Measurements from ENCODE around the gene MYH6. TPM values are rescaled to one million over a fixed set of nuclear protein-coding genes. Genes with fewer than 3 reads are reported as not detected.
A peak's percentile ranks its signal among the peaks of the same experiment; 100 is the strongest.
"Not testable (repeated sequence)": the region's sequence is repeated elsewhere in the genome, so short reads cannot be mapped to it uniquely, and the experiment has no call there.

MYH6 gene
- 4,258 TPM for total RNA-seq
- long read RNA-seq, full-length matches to known transcripts = 1,959 of 8,416 reads
- long read RNA-seq, partial matches to known transcripts = 6,080 of 8,416 reads
- long read RNA-seq, other reads (novel, unspliced or antisense) = 377 of 8,416 reads

GRCh38 chr14:23407516-23408306, at the start of gene MYH6:
Gene MYH6 (minus strand): TSS chr14:23408273. CDS start chr14:23407223, 1,050 bp downstream.
- ATAC-seq = no peak
- intact Hi-C loops (cut with micrococcal nuclease) = no loop called here
- DNase-seq = no peak

- ATAC-seq = peak; percentile 84
- intact Hi-C loops (cut with micrococcal nuclease) = loop anchor here (10.0 kb wide), 1 partner anchor 132 kb away; the partner anchor contains the start of gene PABPN1
- not testable (repeated sequence) for DNase-seq
These were observed 49.0 kb upstream of the MYH6 start for GRCh38 chr14:23456883-23457586.

GRCh38 chr14:23454445-23454856, 46.4 kb upstream of the MYH6 start:
- DNase-seq (no peak), ATAC-seq (no peak)
- intact Hi-C loops (cut with micrococcal nuclease) = loop anchor here (10.0 kb wide), 1 partner anchor 130 kb away; the partner anchor contains the start of gene PABPN1

GRCh38 chr14:23452237-23452636, 44.2 kb upstream of the MYH6 start:
- ATAC-seq (no peak), DNase-seq (no peak)
- intact Hi-C loops (cut with micrococcal nuclease) = loop anchor here (10.0 kb wide), 1 partner anchor 127 kb away; the partner anchor contains the start of gene PABPN1

- no peak for DNase-seq
- intact Hi-C loops (cut with micrococcal nuclease) = loop anchor here (10.0 kb wide), 1 partner anchor 126 kb away; the partner anchor contains the start of gene PABPN1
- no peak for ATAC-seq
These were observed 42.3 kb upstream of the MYH6 start for GRCh38 chr14:23450379-23450778.

- ATAC-seq (peak; percentile 26), DNase-seq (no peak)
- intact Hi-C loops (cut with micrococcal nuclease) = no loop called here
These were observed 41.2 kb upstream of the MYH6 start for GRCh38 chr14:23449314-23449713.

GRCh38 chr14:23447361-23448350, 39.6 kb upstream of the MYH6 start:
- intact Hi-C loops (cut with micrococcal nuclease) = no loop called here

GRCh38 chr14:23446291-23446851, 38.3 kb upstream of the MYH6 start:
- no peak for DNase-seq
- ATAC-seq = peak; percentile 23
- intact Hi-C loops (cut with micrococcal nuclease) = no loop called here

More at GRCh38 chr14:23447361-23448350, 39.6 kb upstream of the MYH6 start:
- ATAC-seq (no peak), DNase-seq (no peak)

- no peak for DNase-seq
- intact Hi-C loops (cut with micrococcal nuclease) = no loop called here
- ATAC-seq = peak; percentile 7
These were observed 37.7 kb upstream of the MYH6 start for GRCh38 chr14:23445773-23446172.

GRCh38 chr14:23444314-23444713, 36.2 kb upstream of the MYH6 start:
- intact Hi-C loops (cut with micrococcal nuclease) = no loop called here
- DNase-seq = no peak
- ATAC-seq = peak; percentile 39

GRCh38 chr14:23443881-23444280, 35.8 kb upstream of the MYH6 start:
- ATAC-seq (peak; percentile 10), DNase-seq (no peak)
- intact Hi-C loops (cut with micrococcal nuclease) = no loop called here

GRCh38 chr14:23443411-23443812, 35.3 kb upstream of the MYH6 start:
- intact Hi-C loops (cut with micrococcal nuclease) = no loop called here
- peak; percentile 67 for DNase-seq
- peak; percentile 77 for ATAC-seq

GRCh38 chr14:23442721-23443356, 34.8 kb upstream of the MYH6 start:
- intact Hi-C loops (cut with micrococcal nuclease) = no loop called here
- ATAC-seq (peak; percentile 67), DNase-seq (peak; percentile 85)

- ATAC-seq (no peak), DNase-seq (no peak)
- intact Hi-C loops (cut with micrococcal nuclease) = no loop called here
These were observed 33.0 kb upstream of the MYH6 start for GRCh38 chr14:23441076-23441475.

- intact Hi-C loops (cut with micrococcal nuclease) = no loop called here
- ATAC-seq = no peak
These were observed 31.2 kb upstream of the MYH6 start for GRCh38 chr14:23439107-23439835.

GRCh38 chr14:23438101-23438971, 30.3 kb upstream of the MYH6 start:
- ATAC-seq = peak; percentile 51
- intact Hi-C loops (cut with micrococcal nuclease) = no loop called here
- DNase-seq = peak; percentile 82

More at GRCh38 chr14:23439107-23439835, 31.2 kb upstream of the MYH6 start:
- no peak for DNase-seq

All from left ventricle myocardium superior (tissue), 1 donor.